HUES64 (cell line): Measurements from ENCODE around the gene SLC9A1.
"Not testable (repeated sequence)": the region's sequence is repeated elsewhere in the genome, so short reads cannot be mapped to it uniquely, and the experiment has no call there.

Experiments
- H3K27ac ChIP-seq: 2 replicates; pipeline ENCODE4 v1.7.0; 2013; ENCODE audit warnings: low read depth, low read length, inconsistent platforms
- H3K27me3 ChIP-seq: 2 replicates; pipeline ENCODE4 v1.6.1; 2013; ENCODE audit warnings: mild to moderate bottlenecking, low read length; ENCODE audit not compliant: insufficient read depth
- H3K36me3 ChIP-seq: 2 replicates; pipeline ENCODE4 v1.6.1; 2013; ENCODE audit warnings: mild to moderate bottlenecking, low read length; ENCODE audit not compliant: insufficient read depth
- H3K4me1 ChIP-seq: 2 replicates; pipeline ENCODE4 v1.6.1; 2013; ENCODE audit warnings: mild to moderate bottlenecking, low read length, moderate library complexity; ENCODE audit not compliant: insufficient read depth
- H3K4me3 ChIP-seq: 2 replicates; pipeline ENCODE4 v1.5.1; 2013; ENCODE audit warnings: mild to moderate bottlenecking, low read length, moderate library complexity
- H3K9ac ChIP-seq: 2 replicates; pipeline ENCODE4 v1.6.1; 2013; ENCODE audit warnings: mild to moderate bottlenecking, low read depth, low read length
- H3K9me3 ChIP-seq: 2 replicates; pipeline ENCODE4 v1.6.1; 2013; ENCODE audit warnings: low read depth, low read length; ENCODE audit not compliant: insufficient read depth
- whole genome bisulfite sequencing: fragments of 150-250, 120-280 bp; methylation state at CpG from one replicate; pipeline ENCODE4 v1.1.7; 2013; ENCODE audit warnings: missing lambda C conversion rate; 5-methylcytosine and 5-hydroxymethylcytosine counted together

Gene SLC9A1

DNA sequence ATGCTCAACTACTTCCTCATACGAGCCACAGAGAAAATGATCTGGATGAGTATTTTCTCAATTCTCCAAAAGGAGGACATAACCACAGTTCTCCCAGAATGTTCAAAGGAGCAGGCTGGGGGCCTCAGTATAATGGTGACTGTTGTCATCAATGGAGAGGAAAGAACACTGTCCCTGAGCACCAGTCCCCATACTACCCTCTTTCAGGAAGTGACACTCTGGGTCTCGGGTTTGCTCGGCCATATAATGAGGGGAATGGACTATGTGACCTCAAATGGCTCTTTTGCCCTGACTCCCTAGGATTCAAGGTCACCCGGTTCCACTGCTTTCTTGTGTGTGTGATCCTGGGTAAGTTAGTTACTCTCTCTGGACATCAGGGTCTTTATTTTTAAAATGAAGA lies 22.8 kb downstream of the SLC9A1 start:
- 94% methylated on average over 4 of the region's 4 CpGs for WGBS
- H3K36me3 ChIP-seq: no peaks in the 10 kb centered on the region
- H3K27me3 ChIP-seq: no peaks in the 10 kb centered on the region
- H3K4me3 ChIP-seq: no peak overlapping the region
- H3K4me1 ChIP-seq: peaks cover 6% of the 10 kb centered on the region; the same call in 1 of the 2 replicates
- H3K9ac ChIP-seq: no peak overlapping the region
- H3K27ac ChIP-seq: no peak overlapping the region
- H3K9me3 ChIP-seq: no peaks in the 10 kb centered on the region

- Histone ChIP-seq H3K4me1 (no peaks in the 10 kb centered on the region), H3K9me3 (no peaks in the 10 kb centered on the region), H3K9ac (no peak overlapping the region), H3K27ac (no peak overlapping the region), H3K36me3 (0 out of 2 replicates have a peak, but pooled peaks cover 5% of the 10 kb centered on the region), H3K4me3 (no peak overlapping the region), H3K27me3 (no peaks in the 10 kb centered on the region)
- 92% methylated on average over 3 of the region's 3 CpGs for WGBS
Observed at GRCh38 chr1:27130798-27131197, 24.1 kb downstream of the SLC9A1 start.

DNA sequence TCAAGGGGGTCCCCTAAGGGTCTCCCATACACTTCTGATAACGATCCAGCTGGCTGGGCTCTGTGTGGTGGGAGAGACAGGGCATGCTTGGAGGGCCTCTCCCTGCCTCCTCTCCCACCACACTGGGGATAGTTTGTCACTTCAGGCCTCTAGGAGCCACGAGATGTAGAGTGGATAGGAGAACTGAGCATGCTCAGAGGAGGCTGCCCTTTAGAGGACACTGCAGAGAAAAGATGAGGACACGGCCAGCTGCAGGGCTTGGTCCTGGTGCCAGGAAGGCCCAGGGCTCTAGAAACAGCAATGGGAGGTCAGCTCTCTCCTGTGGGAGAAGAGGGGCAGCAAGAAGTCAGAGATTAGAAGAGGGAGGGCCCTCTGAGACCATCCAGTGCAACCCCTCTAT lies 25.7 kb downstream of the SLC9A1 start:
- no peaks in the 10 kb centered on the region for H3K4me1 ChIP-seq
- 0 out of 2 replicates have a peak, but pooled peaks cover 5% of the 10 kb centered on the region for H3K36me3 ChIP-seq
- H3K9ac ChIP-seq: no peak overlapping the region
- no peak overlapping the region for H3K4me3 ChIP-seq
- no peaks in the 10 kb centered on the region for H3K9me3 ChIP-seq
- no peaks in the 10 kb centered on the region for H3K27me3 ChIP-seq
- WGBS: 76% methylated on average over 2 of the region's 3 CpGs
- no peak overlapping the region for H3K27ac ChIP-seq

DNA sequence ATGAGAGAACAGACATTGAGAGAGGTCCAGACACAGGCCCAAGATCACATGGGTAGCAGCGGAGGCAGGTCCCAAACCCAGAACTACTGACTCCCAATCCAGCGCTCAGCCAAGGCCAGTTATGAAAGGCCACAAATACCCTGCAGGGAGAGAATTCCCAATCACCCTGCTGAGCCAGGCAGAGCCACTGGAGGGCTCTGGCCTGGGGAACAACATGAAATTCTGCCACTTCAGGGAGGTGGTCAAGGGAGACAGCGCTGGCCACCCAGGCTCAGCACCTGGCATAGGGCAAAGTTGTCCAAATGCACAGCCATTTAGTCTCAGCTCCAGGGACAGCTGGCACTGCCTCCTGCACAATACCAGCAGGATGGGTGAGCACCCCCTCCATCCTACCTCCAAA lies 27.5 kb downstream of the SLC9A1 start:
- no peak overlapping the region for H3K4me3 ChIP-seq
- no peak overlapping the region for H3K9ac ChIP-seq
- WGBS: 80% methylated on average over 3 of the region's 3 CpGs
- no peak overlapping the region for H3K27ac ChIP-seq
- no peaks in the 10 kb centered on the region for H3K9me3 ChIP-seq
- peaks cover 3% of the 10 kb centered on the region; the same call in 1 of the 2 replicates for H3K4me1 ChIP-seq
- no peaks in the 10 kb centered on the region for H3K27me3 ChIP-seq
- 0 out of 2 replicates have a peak, but pooled peaks cover 5% of the 10 kb centered on the region for H3K36me3 ChIP-seq

- WGBS: 92% methylated on average over 5 of the region's 5 CpGs
- Histone ChIP-seq H3K36me3 (0 out of 2 replicates have a peak, but pooled peaks cover 5% of the 10 kb centered on the region), H3K4me1 (peaks cover 7% of the 10 kb centered on the region; the same call in 1 of the 2 replicates), H3K27me3 (no peaks in the 10 kb centered on the region), H3K9me3 (no peaks in the 10 kb centered on the region), H3K4me3 (no peak overlapping the region), H3K9ac (no peak overlapping the region), H3K27ac (no peak overlapping the region)
Observed at GRCh38 chr1:27126391-27126790, 28.5 kb downstream of the SLC9A1 start.

- H3K36me3 ChIP-seq, H3K4me3 ChIP-seq, H3K27ac ChIP-seq, H3K27me3 ChIP-seq, H3K9me3 ChIP-seq, H3K4me1 ChIP-seq, H3K9ac ChIP-seq: not testable (repeated sequence)
- WGBS: 93% methylated on average over 5 of the region's 5 CpGs
Observed at GRCh38 chr1:27125125-27125524, 29.8 kb downstream of the SLC9A1 start.

GRCh38 chr1:27124405-27124804 lies 30.5 kb downstream of the SLC9A1 start:
- no peak overlapping the region for H3K9ac ChIP-seq
- no peak overlapping the region for H3K27ac ChIP-seq
- H3K4me3 ChIP-seq: no peak overlapping the region
- no peaks in the 10 kb centered on the region for H3K27me3 ChIP-seq
- H3K36me3 ChIP-seq: 0 out of 2 replicates have a peak, but pooled peaks cover 5% of the 10 kb centered on the region
- no peaks in the 10 kb centered on the region for H3K9me3 ChIP-seq
- peaks cover 11% of the 10 kb centered on the region; the same call in 1 of the 2 replicates for H3K4me1 ChIP-seq
- 91% methylated on average over 3 of the region's 3 CpGs for WGBS

DNA sequence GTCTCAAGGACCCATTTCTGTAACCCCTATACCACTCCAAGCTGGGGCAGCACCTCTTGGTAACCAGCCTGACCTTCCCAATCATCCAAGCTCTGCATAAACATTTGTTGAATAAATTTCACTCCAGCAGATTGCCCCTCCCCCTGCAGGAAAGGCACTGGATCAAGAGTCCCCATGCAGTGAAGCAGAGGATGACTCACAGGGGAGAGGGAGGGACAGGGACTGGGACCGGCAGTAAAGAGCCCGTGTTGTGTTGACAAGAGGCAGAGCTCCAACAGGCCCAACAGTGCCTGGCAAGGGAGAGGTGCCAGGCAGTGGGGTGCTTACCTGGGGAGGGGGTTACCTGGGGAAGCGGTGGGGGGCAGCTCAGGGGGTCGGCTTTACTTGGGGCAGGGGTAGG lies 32.3 kb downstream of the SLC9A1 start:
- Histone ChIP-seq H3K4me3 (no peak overlapping the region), H3K27me3 (no peaks in the 10 kb centered on the region), H3K27ac (no peak overlapping the region), H3K4me1 (peaks cover 21% of the 10 kb centered on the region; the same call in 1 of the 2 replicates), H3K9ac (no peak overlapping the region), H3K36me3 (0 out of 2 replicates have a peak, but pooled peaks cover 5% of the 10 kb centered on the region), H3K9me3 (no peaks in the 10 kb centered on the region)
- 61% methylated on average over 4 of the region's 4 CpGs for WGBS

DNA sequence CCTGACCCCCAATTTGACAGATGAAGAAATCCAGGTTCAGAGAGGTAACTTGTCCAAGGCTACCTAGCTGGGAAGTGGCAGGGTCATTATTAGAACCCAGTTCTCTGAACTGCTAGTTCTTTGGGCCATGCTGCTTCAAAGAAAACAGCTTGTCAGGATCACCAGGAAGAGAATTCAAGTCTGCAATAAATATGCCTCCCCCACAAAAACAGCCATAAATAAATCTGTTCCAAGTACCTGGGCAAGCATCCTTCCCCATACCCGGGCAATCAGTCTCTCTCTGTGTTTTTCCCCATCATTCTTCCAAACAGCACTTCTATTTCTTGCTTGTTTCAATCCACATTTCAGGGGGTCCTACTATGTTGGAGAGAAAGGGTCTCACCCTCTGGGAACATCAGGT lies 34.1 kb downstream of the SLC9A1 start:
- no peak overlapping the region for H3K4me3 ChIP-seq
- H3K36me3 ChIP-seq: no peaks in the 10 kb centered on the region
- WGBS: 81% methylated on average over 1 of the region's 1 CpG
- H3K4me1 ChIP-seq: peaks cover 21% of the 10 kb centered on the region; the same call in 1 of the 2 replicates
- no peaks in the 10 kb centered on the region for H3K9me3 ChIP-seq
- H3K27ac ChIP-seq: no peak overlapping the region
- H3K9ac ChIP-seq: no peak overlapping the region
- no peaks in the 10 kb centered on the region for H3K27me3 ChIP-seq

GRCh38 chr1:27118440-27118689 lies 36.6 kb downstream of the SLC9A1 start:
- H3K4me3 ChIP-seq: no peak overlapping the region
- no peak overlapping the region for H3K9ac ChIP-seq
- H3K27me3 ChIP-seq: no peaks in the 10 kb centered on the region
- 86% methylated on average over 4 of the region's 4 CpGs for WGBS
- H3K9me3 ChIP-seq: no peaks in the 10 kb centered on the region
- peaks cover 21% of the 10 kb centered on the region; the same call in 1 of the 2 replicates for H3K4me1 ChIP-seq
- no peaks in the 10 kb centered on the region for H3K36me3 ChIP-seq
- no peak overlapping the region for H3K27ac ChIP-seq

GRCh38 chr1:27117733-27118439 lies 37.0 kb downstream of the SLC9A1 start:
- H3K27ac ChIP-seq: no peak overlapping the region
- H3K9ac ChIP-seq: no peak overlapping the region
- no peak overlapping the region for H3K4me3 ChIP-seq
- H3K36me3 ChIP-seq: no peaks in the 10 kb centered on the region
- no peaks in the 10 kb centered on the region for H3K27me3 ChIP-seq
- no peaks in the 10 kb centered on the region for H3K9me3 ChIP-seq
- 88% methylated on average over 12 of the region's 12 CpGs for WGBS
- peaks cover 21% of the 10 kb centered on the region; the same call in 1 of the 2 replicates for H3K4me1 ChIP-seq

DNA sequence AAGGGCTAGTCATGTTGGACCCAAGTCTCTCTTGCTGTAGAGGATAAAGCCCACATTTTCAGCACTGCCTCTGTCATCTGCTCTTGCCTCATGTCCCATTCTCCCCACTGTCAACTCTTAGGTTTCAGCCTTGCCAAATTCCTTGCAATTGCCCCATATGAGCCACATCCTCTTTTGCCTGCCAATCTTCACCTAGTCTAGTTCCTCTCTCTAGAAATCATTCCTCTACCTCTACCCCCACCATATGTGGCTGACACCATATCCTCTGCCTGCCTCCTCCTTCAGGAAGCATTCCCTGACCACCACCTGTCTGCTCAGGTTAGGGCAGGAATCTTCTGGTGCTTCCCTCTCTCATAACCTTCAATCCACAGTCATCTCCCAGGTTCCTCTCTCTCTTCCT lies 38.2 kb downstream of the SLC9A1 start:
- H3K27ac ChIP-seq: no peak overlapping the region
- no peak overlapping the region for H3K9ac ChIP-seq
- no peak overlapping the region for H3K4me3 ChIP-seq
- H3K27me3 ChIP-seq: no peaks in the 10 kb centered on the region
- H3K4me1 ChIP-seq: peaks cover 14% of the 10 kb centered on the region; the same call in 1 of the 2 replicates
- no peaks in the 10 kb centered on the region for H3K36me3 ChIP-seq
- H3K9me3 ChIP-seq: no peaks in the 10 kb centered on the region
